SK-N-SH treated with all-trans-retinoic acid at 6 μM for 48 hours (cell line): ENCODE data around the gene EVI2A.
"Not testable (repeated sequence)": the region's sequence is repeated elsewhere in the genome, so short reads cannot be mapped to it uniquely, and the experiment has no call there.

Experiments used
- ATAC-seq: fragments of 200-7000 bp; cut with Tn5 transposase; 3 replicates; pipeline ENCODE4 v1.9.1; 2020; ENCODE audit warnings: mild to moderate bottlenecking, moderate library complexity
- ARNTL ChIP-seq: fragments of 450-650 bp; formaldehyde crosslinking; IDR thresholded peaks from 2 replicates; pipeline ENCODE4 v1.5.0; 2020; ENCODE audit warnings: low read depth, mild to moderate bottlenecking, moderate library complexity, borderline replicate concordance
- ESRRG ChIP-seq: fragments of 250-450 bp; sonication (Bioruptor Pico); IDR thresholded peaks from 2 replicates; pipeline ENCODE4 v1.6.1; 2021; ENCODE audit warnings: mild to moderate bottlenecking
- GLIS3 ChIP-seq: fragments of 250-450 bp; sonication (Bioruptor Pico); IDR thresholded peaks from 2 replicates; pipeline ENCODE4 v1.5.0; 2020; ENCODE audit warnings: mild to moderate bottlenecking, moderate library complexity
- ISL1 ChIP-seq: fragments of 250-450 bp; sonication (Bioruptor Pico); IDR thresholded peaks from 2 replicates; pipeline ENCODE4 v2.1.2; 2022; ENCODE audit warnings: mild to moderate bottlenecking, moderate library complexity
- OSR1 ChIP-seq: fragments of 250-450 bp; sonication (Bioruptor Pico); IDR thresholded peaks from 2 replicates; pipeline ENCODE4 v1.8.0; 2022; ENCODE audit warnings: moderate library complexity, mild to moderate bottlenecking, inconsistent platforms
- PPARA ChIP-seq: fragments of 250-450 bp; sonication (Bioruptor Pico); IDR thresholded peaks from 2 replicates; pipeline ENCODE4 v1.5.0; 2020; ENCODE audit warnings: mild to moderate bottlenecking, borderline replicate concordance
- SNAI2 ChIP-seq: fragments of 250-450 bp; sonication (Bioruptor Pico); IDR thresholded peaks from 2 replicates; pipeline ENCODE4 v1.5.0; 2020; ENCODE audit warnings: mild to moderate bottlenecking, moderate library complexity
- ZFP3 ChIP-seq: fragments of 250-450 bp; sonication (Bioruptor Pico); IDR thresholded peaks from 2 replicates; pipeline ENCODE4 v1.5.0; 2020; ENCODE audit warnings: mild to moderate bottlenecking, moderate library complexity
- ZFP30 ChIP-seq: fragments of 450-650 bp; formaldehyde crosslinking; IDR thresholded peaks from 2 replicates; pipeline ENCODE4 v1.5.0; 2022; ENCODE audit warnings: mild to moderate bottlenecking, moderate library complexity
- ZNF565 ChIP-seq: fragments of 450-650 bp; formaldehyde crosslinking; conservative IDR thresholded peaks from 2 replicates; pipeline ENCODE4 v1.5.0; 2020; ENCODE audit warnings: low read depth, mild to moderate bottlenecking, moderate library complexity
- ZNF8 ChIP-seq: fragments of 450-650 bp; formaldehyde crosslinking; IDR thresholded peaks from 2 replicates; pipeline ENCODE4 v1.5.0; 2020; ENCODE audit warnings: mild to moderate bottlenecking, moderate library complexity
- TF ChIP-seq, protein P1 (sequence below): fragments of 250-450 bp; sonication (Bioruptor Pico); IDR thresholded peaks from 2 replicates; pipeline ENCODE4 v1.5.1; 2020; ENCODE audit warnings: low read depth, mild to moderate bottlenecking, moderate library complexity
- TF ChIP-seq, protein P2 (sequence below): fragments of 250-450 bp; sonication (Bioruptor Pico); IDR thresholded peaks from 2 replicates; pipeline ENCODE4 v1.5.0; 2020; ENCODE audit warnings: mild to moderate bottlenecking, moderate library complexity
- TF ChIP-seq, protein P3 (sequence below): fragments of 250-450 bp; sonication (Bioruptor Pico); IDR thresholded peaks from 2 replicates; pipeline ENCODE4 v1.8.0; 2020; ENCODE audit warnings: mild to moderate bottlenecking, moderate library complexity, borderline replicate concordance
- TF ChIP-seq, protein P4 (sequence below): fragments of 250-450 bp; sonication (Bioruptor Pico); IDR thresholded peaks from 2 replicates; pipeline ENCODE4 v1.8.0; 2021; ENCODE audit warnings: low read depth, mild to moderate bottlenecking, moderate library complexity, borderline replicate concordance

The EVI2A gene

GRCh38 chr17:31314782-31315100 lies 6.7 kb downstream of the EVI2A start:
- no peak for ATAC-seq
- no peak for TF ChIP-seq ESRRG (CRISPR knock-in tag)
- TF ChIP-seq ZNF565 (CRISPR knock-in tag) = no peak
- TF ChIP-seq, protein P1, sequence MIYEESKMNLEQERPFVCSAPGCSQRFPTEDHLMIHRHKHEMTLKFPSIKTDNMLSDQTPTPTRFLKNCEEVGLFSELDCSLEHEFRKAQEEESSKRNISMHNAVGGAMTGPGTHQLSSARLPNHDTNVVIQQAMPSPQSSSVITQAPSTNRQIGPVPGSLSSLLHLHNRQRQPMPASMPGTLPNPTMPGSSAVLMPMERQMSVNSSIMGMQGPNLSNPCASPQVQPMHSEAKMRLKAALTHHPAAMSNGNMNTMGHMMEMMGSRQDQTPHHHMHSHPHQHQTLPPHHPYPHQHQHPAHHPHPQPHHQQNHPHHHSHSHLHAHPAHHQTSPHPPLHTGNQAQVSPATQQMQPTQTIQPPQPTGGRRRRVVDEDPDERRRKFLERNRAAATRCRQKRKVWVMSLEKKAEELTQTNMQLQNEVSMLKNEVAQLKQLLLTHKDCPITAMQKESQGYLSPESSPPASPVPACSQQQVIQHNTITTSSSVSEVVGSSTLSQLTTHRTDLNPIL = no peak
- no peak for TF ChIP-seq OSR1 (CRISPR knock-in tag)
- TF ChIP-seq GLIS3 (CRISPR knock-in tag) = no peak
- TF ChIP-seq, protein P2, sequence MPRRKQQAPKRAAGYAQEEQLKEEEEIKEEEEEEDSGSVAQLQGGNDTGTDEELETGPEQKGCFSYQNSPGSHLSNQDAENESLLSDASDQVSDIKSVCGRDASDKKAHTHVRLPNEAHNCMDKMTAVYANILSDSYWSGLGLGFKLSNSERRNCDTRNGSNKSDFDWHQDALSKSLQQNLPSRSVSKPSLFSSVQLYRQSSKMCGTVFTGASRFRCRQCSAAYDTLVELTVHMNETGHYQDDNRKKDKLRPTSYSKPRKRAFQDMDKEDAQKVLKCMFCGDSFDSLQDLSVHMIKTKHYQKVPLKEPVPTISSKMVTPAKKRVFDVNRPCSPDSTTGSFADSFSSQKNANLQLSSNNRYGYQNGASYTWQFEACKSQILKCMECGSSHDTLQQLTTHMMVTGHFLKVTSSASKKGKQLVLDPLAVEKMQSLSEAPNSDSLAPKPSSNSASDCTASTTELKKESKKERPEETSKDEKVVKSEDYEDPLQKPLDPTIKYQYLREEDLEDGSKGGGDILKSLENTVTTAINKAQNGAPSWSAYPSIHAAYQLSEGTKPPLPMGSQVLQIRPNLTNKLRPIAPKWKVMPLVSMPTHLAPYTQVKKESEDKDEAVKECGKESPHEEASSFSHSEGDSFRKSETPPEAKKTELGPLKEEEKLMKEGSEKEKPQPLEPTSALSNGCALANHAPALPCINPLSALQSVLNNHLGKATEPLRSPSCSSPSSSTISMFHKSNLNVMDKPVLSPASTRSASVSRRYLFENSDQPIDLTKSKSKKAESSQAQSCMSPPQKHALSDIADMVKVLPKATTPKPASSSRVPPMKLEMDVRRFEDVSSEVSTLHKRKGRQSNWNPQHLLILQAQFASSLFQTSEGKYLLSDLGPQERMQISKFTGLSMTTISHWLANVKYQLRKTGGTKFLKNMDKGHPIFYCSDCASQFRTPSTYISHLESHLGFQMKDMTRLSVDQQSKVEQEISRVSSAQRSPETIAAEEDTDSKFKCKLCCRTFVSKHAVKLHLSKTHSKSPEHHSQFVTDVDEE (CRISPR knock-in tag) = no peak
- no peak for TF ChIP-seq ZFP30
- TF ChIP-seq, all 23 proteins: peak for 0

DNA sequence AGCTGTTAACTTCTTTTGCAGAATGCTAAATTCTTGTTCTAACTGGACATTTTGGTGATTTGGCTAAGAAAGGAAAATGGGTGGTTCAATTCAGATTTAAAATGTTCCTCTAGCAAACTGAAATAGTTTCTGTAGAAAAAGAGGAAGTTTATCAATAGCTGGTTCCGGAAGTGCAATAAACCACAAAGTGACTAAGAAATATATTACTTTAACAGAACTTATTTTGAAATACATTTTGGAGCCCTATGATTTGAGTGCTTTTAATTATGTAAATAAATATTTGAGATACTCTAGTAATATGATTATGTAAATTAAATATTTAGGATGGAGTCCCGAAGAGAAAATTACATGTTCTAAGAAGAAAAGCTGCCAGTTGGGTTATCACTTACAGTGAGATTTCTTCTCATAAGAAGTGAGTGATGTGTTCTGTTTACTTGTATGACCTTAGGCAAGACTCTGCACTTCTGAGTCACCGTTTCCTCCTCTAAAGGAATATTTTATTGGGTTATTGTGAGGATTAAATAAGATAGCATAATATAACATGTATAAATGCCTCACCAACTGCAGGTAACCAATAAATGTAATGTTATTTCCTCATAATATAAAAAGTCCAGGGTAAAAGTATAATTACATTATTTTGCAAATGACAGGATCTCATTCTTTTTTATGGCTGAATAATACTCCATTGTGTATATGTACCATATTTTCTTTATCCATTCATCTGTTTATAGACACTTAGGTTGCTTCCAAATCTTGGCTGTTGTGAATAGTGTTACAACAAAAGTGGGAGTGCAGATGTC lies 7.2 kb downstream of the EVI2A start, which contains the start of gene EVI2B:
Gene EVI2B, minus strand, starts transcription at position 73 of the 800 bp plus-strand sequence. CDS start 8,445 bp downstream, outside the sequence.
- TF ChIP-seq, protein P3, sequence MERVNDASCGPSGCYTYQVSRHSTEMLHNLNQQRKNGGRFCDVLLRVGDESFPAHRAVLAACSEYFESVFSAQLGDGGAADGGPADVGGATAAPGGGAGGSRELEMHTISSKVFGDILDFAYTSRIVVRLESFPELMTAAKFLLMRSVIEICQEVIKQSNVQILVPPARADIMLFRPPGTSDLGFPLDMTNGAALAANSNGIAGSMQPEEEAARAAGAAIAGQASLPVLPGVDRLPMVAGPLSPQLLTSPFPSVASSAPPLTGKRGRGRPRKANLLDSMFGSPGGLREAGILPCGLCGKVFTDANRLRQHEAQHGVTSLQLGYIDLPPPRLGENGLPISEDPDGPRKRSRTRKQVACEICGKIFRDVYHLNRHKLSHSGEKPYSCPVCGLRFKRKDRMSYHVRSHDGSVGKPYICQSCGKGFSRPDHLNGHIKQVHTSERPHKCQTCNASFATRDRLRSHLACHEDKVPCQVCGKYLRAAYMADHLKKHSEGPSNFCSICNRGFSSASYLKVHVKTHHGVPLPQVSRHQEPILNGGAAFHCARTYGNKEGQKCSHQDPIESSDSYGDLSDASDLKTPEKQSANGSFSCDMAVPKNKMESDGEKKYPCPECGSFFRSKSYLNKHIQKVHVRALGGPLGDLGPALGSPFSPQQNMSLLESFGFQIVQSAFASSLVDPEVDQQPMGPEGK (CRISPR knock-in tag) = no peak
- TF ChIP-seq ESRRG (CRISPR knock-in tag) (no peak), ZFP30 (no peak), SNAI2 (CRISPR knock-in tag) (no peak), ZNF8 (0 out of 2 replicates have a peak, but pooled peaks have one; percentile 30), GLIS3 (CRISPR knock-in tag) (no peak), ISL1 (CRISPR knock-in tag) (no peak), PPARA (CRISPR knock-in tag) (no peak)
- TF ChIP-seq, protein P4, sequence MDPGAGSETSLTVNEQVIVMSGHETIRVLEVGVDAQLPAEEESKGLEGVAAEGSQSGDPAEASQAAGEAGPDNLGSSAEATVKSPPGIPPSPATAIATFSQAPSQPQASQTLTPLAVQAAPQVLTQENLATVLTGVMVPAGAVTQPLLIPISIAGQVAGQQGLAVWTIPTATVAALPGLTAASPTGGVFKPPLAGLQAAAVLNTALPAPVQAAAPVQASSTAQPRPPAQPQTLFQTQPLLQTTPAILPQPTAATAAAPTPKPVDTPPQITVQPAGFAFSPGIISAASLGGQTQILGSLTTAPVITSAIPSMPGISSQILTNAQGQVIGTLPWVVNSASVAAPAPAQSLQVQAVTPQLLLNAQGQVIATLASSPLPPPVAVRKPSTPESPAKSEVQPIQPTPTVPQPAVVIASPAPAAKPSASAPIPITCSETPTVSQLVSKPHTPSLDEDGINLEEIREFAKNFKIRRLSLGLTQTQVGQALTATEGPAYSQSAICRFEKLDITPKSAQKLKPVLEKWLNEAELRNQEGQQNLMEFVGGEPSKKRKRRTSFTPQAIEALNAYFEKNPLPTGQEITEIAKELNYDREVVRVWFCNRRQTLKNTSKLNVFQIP (CRISPR knock-in tag) = no peak
- no peak for ATAC-seq

- ATAC-seq = not testable (repeated sequence)
Observed at GRCh38 chr17:31312223-31312622, 9.2 kb downstream of the EVI2A start.

GRCh38 chr17:31311526-31311925 lies 9.9 kb downstream of the EVI2A start:
- no peak for ATAC-seq
- no peak for TF ChIP-seq ARNTL (CRISPR knock-in tag)
- TF ChIP-seq OSR1 (CRISPR knock-in tag) = no peak
- TF ChIP-seq ZFP3 (CRISPR knock-in tag) = no peak
- TF ChIP-seq ZNF565 (CRISPR knock-in tag) = no peak
- TF ChIP-seq PPARA (CRISPR knock-in tag) = no peak
- TF ChIP-seq, protein P2 (CRISPR knock-in tag) = no peak
